VCaP (cell line): ENCODE data around the gene RUNX2.

ENCODE experiments used
- H3K27ac ChIP-seq: fragments of 450-650 bp; 2 replicates; pipeline ENCODE4 v1.5.1; 2017
- CTCF ChIP-seq: fragments of 450-650 bp; conservative IDR thresholded peaks from 2 replicates; pipeline ENCODE4 v1.5.1; 2017; ENCODE audit warnings: mild to moderate bottlenecking, moderate library complexity

The RUNX2 gene

DNA sequence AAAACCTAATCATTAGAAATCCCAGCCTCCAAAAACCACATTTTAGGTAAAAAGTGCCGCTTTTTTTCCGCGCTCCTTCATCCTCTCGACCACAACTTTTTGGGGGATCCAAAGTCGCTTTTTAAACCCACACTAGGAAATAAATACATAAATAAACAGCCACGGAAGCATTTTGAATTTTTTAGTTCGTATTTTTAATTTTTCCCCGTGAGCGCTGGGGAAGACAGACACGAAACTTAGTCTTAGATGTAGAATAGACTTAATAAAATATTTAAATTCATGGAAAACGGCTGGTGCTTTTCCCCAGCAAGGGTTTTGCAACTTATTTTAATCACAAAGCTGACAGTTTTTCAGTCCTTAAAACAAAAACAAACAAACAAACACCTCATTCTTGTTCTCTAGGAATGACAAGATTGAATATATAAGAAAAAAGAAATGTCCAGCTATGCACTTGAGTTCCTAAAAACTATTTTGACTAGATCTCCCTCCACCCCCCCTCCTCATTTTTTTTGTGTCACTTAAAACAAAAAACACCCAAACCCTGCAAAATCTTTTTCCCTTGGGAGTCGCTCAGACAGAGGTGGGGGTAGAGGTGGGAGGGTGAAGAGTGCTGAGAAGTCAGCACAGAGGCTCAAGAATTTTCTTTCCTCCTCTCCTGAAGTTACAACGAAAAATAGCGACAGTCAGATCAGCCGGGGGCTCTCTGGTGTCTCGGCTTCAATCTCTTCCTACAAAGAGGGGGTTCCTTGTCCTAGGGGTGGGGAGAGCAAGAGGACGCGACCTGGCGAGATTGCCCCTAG, 93.0 kb downstream of the RUNX2 start:
- TF ChIP-seq CTCF, result no peak

DNA sequence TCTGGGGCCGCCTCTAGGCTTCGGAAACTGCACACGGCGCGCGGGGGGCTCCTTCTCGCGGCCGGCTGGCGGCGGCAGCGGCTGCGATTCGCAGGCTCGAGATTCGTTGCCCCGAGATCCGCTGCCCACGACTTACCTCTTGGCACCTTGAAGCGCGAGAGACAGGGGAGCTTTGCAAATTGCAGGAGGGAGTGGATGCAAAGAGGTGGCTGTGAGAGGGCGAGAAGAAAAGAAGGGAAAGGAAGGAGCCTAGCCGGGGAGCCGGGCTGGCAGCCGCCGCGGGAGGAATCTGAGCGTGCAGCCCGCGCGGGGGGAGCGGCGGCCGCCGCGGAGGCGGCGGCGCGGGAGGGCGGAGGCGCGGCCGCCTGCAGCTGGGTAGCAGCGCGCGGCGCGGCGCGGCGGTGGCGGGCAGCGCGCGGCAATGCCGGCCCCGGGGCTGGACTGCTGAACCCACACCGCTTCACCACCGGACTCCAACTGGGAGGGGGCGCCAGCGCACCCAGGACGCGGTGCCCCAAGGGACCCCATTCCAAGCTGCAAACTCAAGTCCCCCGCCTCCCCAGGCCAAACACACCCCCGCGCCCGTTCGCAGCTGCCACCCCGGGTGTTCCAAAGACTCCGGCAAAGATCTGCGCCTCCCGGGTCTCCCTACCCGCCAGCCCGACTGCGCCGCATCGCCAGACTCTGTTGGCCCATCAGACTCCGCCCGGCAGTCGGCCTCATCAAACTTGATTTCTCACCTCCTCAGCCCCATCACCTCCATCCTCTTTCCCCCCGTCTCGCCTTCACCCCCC, 93.8 kb downstream of the RUNX2 start:
- TF ChIP-seq CTCF, result peak; percentile 24; the same call in 1 of the 2 replicates
- H3K27ac ChIP-seq, result peak overlapping the region; percentile 41; the same call in 1 of the 2 replicates

More for the DNA sequence above, 93.0 kb downstream of the RUNX2 start:
- peak overlapping the region; percentile 41; the same call in 1 of the 2 replicates for H3K27ac ChIP-seq

DNA sequence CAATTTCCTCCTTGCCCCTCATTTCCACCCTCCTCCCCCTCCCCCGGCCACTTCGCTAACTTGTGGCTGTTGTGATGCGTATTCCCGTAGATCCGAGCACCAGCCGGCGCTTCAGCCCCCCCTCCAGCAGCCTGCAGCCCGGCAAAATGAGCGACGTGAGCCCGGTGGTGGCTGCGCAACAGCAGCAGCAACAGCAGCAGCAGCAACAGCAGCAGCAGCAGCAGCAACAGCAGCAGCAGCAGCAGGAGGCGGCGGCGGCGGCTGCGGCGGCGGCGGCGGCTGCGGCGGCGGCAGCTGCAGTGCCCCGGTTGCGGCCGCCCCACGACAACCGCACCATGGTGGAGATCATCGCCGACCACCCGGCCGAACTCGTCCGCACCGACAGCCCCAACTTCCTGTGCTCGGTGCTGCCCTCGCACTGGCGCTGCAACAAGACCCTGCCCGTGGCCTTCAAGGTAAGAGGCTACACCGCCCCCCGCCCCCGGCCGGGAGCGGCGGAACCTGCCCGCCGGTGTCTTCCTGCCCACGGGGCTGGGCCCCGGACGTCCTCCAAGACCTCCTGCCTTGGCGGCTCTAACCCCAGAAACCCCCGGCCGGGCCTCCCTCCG, 94.5 kb downstream of the RUNX2 start:
- peak overlapping the region; percentile 41; the same call in 1 of the 2 replicates for H3K27ac ChIP-seq
- no peak for TF ChIP-seq CTCF

DNA sequence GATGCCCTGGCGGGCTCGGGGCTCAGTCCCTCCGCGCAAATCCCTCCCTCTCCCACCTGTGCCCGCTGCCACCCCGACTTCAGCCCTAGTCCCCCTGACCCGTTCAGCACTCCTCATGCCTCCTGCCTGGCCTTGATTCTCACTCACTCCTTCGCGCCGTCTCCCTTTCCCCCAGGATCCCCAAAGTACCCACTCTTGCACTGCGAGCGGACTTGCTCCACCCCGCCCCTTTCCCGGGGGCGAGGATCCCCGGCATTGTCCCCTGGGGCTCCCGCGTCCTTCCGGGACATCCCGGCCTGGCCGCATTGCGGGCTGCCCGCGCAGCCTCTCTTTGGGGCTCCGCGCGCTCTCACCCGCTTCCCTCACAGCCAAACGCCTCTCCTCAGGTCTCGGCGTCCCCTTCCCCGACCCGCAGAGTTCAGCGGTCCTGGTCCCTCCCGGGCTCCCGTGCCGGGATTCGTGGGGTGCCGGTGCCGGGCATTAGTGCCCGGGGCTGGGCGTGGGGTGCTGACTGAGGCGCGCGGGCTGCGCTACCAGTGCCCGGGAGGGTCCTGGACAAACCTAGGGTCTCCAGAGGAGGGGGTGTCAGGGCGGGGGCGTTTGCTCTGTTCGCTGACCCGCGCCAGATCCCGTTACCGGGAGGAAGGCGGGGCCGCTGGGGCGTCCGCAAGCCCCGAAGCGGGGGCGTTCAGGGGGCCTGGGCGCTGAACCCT, 95.1 kb downstream of the RUNX2 start:
- H3K27ac ChIP-seq, result no peak overlapping the region

GRCh38 chr6:45423824-45424450, 95.8 kb downstream of the RUNX2 start:
- no peak for TF ChIP-seq CTCF
- no peak overlapping the region for H3K27ac ChIP-seq

More for the DNA sequence above, 95.1 kb downstream of the RUNX2 start:
- TF ChIP-seq CTCF, result no peak

GRCh38 chr6:45424451-45424861, 96.3 kb downstream of the RUNX2 start:
- H3K27ac ChIP-seq, result no peak overlapping the region
- TF ChIP-seq CTCF, result no peak
